GM12872 (cell line): Measurements from ENCODE around the gene GMIP.
A peak's percentile ranks its signal among the peaks of the same experiment; 100 is the strongest.

Experiments used
- TF ChIP-seq, protein P1 (sequence below): IDR thresholded peaks from 3 replicates; pipeline ENCODE4 v1.5.1; 2011; ENCODE audit warnings: low read depth, mild to moderate bottlenecking, low read length, moderate library complexity; ENCODE audit not compliant: insufficient read depth

Gene GMIP

DNA sequence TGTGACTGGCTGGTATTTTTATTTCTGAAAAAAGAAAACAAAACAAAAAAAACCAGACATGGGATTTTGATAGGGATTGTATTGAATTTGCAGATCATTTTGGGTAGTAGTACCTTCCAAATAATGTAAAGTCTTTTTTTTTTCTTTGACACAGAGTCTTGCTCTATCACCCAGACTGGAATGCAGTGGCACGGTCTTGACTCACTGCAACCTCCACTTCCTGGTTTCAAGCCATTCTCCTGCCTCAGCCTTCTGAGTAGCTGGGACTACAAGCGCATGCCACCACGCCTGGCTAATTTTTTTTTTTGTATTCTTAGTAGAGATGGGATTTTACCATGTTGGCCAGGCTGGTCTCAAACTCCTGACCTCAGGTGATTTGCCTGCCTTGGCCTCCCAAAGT is 29.4 kb upstream of the GMIP start:
- TF ChIP-seq, protein P1, sequence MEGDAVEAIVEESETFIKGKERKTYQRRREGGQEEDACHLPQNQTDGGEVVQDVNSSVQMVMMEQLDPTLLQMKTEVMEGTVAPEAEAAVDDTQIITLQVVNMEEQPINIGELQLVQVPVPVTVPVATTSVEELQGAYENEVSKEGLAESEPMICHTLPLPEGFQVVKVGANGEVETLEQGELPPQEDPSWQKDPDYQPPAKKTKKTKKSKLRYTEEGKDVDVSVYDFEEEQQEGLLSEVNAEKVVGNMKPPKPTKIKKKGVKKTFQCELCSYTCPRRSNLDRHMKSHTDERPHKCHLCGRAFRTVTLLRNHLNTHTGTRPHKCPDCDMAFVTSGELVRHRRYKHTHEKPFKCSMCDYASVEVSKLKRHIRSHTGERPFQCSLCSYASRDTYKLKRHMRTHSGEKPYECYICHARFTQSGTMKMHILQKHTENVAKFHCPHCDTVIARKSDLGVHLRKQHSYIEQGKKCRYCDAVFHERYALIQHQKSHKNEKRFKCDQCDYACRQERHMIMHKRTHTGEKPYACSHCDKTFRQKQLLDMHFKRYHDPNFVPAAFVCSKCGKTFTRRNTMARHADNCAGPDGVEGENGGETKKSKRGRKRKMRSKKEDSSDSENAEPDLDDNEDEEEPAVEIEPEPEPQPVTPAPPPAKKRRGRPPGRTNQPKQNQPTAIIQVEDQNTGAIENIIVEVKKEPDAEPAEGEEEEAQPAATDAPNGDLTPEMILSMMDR: no peak

DNA sequence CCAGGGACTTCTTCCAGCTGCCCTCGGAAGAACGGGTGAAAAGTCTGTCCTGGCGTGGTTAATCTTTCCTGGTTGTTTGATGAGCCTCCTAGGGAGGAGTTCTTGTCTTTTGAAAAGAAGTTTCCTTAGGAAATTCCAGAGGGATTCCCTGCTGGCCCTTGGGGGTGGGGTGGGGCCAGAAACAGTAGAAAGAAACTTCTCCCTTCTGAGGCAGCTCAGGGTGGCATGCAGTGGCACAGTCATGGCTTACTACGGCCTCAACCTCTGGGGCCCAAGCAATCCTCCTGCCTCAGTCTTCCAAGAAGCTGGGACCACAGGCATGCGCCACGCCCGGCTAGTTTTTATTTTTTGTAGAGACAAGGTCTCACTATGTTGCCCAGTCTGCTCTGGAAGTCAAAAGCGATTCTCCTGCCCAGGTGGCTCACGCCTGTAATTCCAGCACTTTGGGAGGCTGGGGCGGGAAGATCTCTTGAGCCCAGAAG is 26.7 kb upstream of the GMIP start:
- TF ChIP-seq, protein P1: no peak

- TF ChIP-seq, protein P1: no peak
Measured at GRCh38 chr19:19668230-19669012, 25.0 kb upstream of the GMIP start, which contains the start of gene ZNF101. TSS of gene ZNF101 (plus strand) at chr19:19668839. CDS start at chr19:19668964, 125 bp downstream.

DNA sequence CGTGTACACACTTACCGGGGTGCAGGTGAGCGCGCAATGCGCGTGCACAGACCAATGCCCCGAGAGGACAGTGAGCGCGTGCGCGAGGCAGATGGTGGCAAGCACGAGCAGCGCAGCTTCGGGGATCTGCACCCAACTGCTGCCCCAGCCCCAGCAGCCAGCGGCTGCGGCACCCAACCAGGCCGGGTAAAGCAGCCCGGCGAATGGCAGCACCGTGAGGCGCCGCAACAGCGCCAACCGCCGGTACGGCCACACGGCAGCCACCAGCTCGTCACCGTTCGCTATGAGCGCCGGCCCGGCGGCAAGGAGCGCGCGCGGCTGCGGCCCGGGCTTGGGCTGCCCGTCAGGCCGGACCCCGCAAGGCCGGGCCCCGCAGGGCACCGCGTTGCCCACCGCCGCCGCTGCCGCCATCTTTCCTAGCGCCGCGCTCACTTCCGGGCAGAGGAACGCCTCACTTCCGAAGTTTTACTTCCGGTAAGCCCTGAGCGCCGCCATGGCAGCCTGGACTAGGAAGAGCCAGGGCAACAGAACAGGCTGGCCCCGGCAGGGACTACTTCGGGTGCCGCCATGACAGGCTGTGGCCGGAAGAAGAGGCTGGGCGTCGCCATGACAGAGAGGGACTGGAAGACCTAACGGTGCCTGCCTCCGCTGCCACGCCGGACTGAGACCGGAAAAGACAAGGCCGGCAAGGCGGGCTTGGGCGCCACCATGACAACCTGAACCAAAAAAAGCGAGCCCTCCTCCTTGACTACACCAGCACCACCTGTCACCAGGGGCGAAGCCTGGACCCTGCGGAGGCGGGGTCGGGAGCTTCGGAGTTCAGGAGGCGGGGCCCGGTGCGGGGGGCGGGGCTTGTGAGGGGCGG is 20.0 kb upstream of the GMIP start, which contains the start of gene ATP13A1:
Gene ATP13A1, minus strand, starts transcription at position 421 of the 865 bp plus-strand sequence. Its CDS starts 10 bp downstream, at position 411.
- TF ChIP-seq, protein P1: peak; percentile 25; the same call in 1 of the 3 replicates

- TF ChIP-seq, protein P1: no peak
Measured at GRCh38 chr19:19662871-19663255, 19.4 kb upstream of the GMIP start.

- TF ChIP-seq, protein P1: no peak
Measured at GRCh38 chr19:19662344-19662743, 18.9 kb upstream of the GMIP start.

DNA sequence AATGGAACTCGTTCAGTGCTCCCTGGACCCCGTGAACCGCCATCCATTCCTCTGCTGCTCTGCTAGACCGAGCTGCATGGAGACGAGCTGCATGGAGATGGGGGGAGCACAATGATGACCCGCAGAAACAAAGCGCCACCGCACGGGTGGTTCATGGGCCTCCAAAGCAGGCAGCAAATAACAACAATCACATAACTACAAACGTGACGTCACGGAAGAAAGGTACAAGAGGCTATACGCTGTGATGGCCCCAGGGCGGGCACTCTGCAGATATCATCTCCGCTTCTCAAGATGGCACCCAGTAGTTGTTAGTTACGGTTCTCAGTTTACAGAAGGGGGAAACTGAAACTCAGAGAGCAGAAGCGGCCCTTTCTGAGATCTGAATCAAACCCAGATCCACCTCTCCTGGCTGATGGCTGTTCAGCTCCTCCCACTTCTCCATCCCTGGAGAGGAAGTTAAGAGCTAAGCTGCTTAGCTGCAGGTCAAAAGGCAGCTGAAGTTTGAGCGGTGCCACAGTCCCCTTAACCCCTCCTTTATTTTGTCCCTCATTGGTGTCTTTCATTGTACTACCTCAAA is 18.3 kb upstream of the GMIP start:
- TF ChIP-seq, protein P1: no peak
